Esophagus mucosa (tissue), 1 donor: ENCODE measurements around the gene RBM14. TPM values are rescaled to one million over a fixed set of nuclear protein-coding genes. Genes with fewer than 3 reads are reported as not detected.
"Not testable (repeated sequence)": the region's sequence is repeated elsewhere in the genome, so short reads cannot be mapped to it uniquely, and the experiment has no call there.

Source experiments
- ATAC-seq: fragments of 200-7000 bp; cut with Tn5 transposase; one replicate; pipeline ENCODE4 v1.9.1; 2020
- total RNA-seq: library from RNA; stranded (reverse); gene quantifications from one replicate; pipeline ENCODE4 v1.2.4, GENCODE V29; 2023
- donor health status: DM: yes; HTN: yes; CAD: no.

RBM14 gene
- 36.8 TPM for total RNA-seq

DNA sequence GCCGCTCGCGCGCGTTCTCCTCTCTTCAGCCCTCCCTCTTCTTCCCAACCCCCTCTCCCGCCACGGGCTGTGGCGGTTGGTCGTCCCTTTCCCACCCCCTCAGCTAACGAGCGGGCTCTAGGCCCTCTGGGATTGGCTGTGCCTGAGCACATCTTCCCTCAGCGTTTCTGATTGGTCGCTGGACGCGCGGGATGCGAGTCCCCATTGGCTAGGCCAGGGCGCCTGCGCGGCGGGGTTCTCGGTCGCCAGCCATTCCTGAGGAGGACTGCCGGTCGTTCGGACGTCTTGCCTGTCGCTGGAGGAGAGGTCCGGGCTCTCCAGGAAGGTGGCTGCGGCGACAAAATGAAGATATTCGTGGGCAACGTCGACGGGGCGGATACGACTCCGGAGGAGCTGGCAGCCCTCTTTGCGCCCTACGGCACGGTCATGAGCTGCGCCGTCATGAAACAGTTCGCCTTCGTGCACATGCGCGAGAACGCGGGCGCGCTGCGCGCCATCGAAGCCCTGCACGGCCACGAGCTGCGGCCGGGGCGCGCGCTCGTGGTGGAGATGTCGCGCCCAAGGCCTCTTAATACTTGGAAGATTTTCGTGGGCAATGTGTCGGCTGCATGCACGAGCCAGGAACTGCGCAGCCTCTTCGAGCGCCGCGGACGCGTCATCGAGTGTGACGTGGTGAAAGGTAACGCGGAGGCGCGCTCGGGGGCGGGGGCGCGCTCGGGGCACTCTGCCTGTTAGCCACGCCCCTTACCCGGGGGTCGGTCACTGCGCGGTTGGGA lies at the start of gene RBM14:
RBM14 (plus strand) TSS at position 252 of the 776 bp plus-strand sequence; CDS start at position 343, 91 bp downstream.
- peak; percentile 96 for ATAC-seq

DNA sequence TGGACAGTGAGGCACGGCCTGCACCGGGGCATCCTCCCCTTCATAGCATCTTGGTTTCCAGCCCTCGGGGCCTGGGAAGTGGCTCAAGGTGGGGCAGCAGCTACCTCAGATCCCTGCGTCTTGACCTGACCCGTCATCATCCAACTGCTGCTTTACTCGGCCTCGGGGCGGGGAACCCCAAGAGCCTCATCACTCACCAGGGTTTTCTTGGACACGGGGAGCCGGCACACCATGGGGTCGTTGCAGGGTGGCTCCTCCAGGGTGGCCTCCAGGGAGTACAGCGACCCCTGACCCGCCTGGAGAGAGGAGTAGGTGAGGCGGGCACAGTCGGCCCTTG lies 48.7 kb upstream of the RBM14 start:
- peak; percentile 7 for ATAC-seq

DNA sequence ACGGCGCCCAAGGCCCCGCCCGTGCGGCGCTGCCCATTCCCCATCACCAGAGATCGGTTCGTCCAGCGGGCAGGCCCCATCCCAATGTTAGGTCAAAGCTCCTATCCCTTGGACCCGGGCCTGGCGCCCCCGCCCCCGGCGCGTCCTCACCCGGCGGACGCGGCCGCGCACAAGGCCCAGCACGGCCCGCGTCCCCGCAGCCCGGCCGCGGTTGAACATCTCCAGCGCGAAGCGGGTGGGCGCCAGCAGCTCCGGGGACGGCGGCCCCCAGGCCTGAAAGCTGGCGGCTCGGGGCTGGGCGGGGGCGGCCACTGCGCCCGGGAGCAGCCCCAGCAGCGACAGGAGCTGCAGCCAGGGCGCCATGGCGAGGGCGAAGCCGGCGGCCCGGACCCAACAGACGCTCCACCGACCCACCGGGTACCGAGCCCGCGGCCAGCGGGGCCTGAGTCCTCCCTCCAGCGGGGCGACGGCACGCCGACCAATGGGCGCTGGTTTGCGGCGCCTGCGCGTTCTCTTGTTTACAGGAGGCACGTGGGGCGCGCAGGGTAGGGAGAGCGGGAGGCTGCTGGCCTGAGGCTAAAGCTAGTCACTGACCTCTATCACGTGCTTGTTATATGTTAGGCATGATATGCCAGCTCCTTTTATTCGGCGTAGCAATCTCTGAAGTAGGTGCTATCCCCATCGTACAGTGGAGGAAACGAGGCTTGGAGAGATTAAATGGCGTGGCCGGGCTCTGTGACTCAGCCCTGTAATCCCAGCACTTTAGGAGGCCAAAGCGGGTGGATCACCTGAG lies 48.1 kb upstream of the RBM14 start, which contains the start of gene CTSF:
CTSF (minus strand) TSS at position 483 of the 793 bp plus-strand sequence; CDS start at position 363, 120 bp downstream.
- ATAC-seq: peak; percentile 87

DNA sequence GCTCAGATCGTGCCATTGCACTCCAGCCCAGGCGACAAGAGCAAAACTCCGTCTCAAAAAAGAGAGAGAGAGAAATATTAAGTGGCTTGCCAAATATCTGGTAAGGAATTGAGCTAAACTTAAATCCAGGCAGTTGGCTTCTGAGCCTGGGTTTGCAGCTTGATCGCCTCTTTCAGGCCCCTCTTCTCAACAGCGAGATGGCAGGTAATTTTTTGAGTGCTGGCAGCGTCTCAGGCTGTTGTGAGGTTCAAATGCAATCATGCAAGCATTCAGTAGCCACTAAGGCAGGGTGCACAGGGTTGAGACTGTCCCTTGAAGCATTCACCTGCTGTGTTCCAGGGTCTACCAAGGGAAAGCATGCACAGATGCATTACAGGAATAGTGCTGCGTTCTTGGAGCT lies 47.4 kb upstream of the RBM14 start:
- no peak for ATAC-seq

DNA sequence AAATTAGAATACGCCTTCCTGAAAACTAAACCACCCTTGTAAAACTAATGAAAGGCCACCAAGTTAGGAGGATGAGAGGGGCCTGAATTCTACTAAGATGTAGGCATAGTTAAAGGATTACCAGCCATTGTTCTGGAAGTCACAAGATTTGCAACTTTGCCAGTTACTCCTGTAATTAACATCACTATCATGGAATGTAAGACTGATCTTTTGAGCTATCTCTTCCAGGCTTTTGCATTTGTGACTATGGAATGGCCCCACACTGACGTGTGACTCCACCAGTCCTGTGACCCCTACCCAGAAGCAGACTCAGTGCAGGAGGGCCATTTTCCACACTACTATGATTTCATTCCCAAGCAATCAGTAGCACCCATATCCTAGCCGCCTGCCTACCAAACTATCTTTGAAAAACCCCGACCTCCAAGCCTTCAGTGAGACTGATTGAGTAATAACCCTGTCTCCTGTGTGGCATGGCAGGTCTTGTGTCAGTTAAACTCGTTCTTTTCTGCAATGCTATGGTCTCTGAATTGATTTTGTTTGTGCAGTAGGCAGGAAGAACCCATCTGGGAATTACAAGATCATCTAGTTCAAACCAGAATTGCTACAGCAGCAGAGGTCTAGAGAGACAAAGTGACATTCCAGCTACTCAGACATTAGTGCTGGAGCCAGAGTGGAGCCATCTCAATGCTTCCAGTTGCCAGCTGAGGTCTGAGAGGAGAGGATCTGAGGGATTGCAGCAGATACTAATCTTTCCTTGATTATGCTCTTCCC lies 46.2 kb upstream of the RBM14 start:
- no peak for ATAC-seq

DNA sequence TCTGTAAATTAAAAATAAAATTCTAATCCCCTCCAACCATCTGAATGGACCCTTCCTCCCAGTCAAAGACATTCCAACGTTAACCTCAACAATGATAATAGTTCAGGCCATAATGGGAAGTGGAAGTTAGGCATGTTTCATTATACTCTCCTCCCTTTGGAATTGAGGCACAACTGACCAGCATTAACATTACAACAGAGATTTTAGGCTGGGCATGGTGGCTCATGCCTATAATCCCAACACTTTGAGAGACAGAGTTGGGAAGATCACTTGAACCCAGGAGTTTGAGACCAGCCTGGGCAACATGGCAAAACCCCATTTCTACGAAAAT lies 45.6 kb upstream of the RBM14 start:
- no peak for ATAC-seq

- ATAC-seq: peak; percentile 70
These were observed 37.3 kb upstream of the RBM14 start for GRCh38 chr11:66579017-66579606.

DNA sequence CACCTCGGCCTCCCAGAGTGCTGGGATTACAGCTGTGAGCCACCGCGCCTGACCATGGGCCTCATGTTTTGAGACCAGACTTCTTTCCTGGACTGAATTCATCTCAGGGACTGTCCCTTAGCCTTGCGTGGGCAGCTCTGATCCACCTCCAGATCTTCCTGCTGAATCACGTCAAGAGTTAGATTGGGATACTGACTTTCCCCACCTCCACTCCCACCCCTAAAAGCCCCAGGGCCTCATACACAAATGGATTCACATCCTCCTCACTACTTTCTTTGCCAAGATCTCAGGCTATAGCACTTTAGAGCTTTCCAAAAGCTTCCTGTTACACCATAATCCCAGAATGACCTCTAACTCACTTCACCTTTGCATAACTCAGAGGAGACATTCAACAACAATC lies 35.6 kb upstream of the RBM14 start:
- ATAC-seq: no peak

DNA sequence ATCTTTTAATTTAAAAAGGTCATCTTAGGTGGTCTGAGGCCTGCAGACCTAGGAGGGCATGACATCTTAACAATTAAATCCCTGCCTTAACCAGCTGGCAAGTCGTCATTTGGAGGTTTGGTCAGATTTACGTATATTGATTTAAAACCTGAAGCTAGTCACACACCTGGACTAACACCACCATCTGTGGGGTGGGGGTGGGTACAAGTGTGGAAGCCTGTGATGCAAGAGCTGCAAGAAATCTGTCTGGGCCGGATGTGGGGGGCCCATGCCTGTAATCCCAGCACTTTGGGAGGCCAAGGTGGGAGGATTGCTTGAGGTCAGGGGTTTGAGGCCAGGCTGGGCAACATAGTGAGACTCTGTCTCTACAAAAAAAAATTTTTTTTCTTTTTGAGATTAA lies 35.2 kb upstream of the RBM14 start:
- no peak for ATAC-seq

DNA sequence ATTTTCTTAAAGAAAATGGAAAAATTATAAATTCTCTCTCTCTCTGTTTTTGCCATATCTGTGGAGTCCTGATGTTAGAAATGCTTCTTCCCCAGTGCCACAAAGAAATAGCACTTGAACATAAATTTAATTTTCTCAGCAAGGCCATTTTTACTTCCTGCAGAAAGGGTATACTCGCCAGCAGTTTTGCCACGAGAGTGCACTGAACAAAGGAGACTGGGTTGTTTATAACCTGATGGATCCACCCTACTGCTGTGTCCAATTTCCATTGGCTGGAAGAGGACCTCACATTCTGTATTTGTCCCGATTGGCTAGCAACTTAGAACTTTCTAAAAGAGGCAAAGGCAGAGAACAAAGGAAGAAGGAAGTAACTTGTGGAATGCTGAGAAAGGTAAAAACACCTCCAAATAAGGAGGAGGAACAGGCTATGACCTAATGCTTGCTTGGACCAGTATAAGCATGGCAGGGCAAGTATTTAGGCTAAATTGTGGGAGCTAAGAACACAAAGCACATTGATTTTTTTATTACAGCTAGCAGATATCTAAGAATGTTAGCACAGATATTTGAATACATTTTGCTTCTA lies 33.8 kb upstream of the RBM14 start:
- ATAC-seq: not testable (repeated sequence)

DNA sequence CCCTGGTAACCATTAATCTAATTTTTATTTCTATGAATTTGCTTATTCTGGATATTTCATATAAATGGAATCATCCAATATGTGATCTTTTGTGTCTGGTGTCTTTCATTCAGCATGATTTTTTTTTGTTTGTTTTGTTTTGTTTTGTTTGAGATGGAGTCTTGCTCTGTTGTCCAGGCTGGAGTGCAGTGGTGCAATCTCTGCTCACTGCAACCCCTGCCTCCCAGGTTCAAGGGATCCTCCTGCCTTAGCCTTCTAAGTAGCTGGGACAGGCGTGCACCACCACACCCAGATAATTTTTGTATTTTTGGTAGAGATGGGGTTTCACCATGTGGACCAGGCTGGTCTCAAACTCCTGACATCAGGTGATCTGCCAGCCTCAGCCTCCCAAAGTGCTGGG lies 31.0 kb upstream of the RBM14 start:
- ATAC-seq: not testable (repeated sequence)

- ATAC-seq: no peak
These were observed 30.3 kb upstream of the RBM14 start for GRCh38 chr11:66586136-66586535.

DNA sequence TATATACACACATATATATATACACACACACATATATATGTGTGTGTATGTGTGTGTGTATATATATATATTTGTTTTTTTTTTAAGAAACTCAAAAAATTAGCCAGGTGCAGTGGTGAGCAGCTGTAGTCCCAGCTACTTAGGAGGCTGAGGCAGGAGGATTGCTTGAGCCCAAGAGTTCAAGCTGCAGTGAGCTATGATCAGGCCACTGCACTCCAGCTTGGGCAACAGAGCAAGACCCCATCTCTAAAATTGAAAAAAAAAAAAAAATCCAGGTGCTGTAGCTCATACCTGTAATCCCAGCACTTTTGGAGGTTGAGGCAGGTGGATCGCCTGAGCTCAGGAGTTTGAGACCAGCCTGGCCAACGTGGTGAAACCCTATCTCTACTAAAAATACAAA lies 27.1 kb upstream of the RBM14 start:
- not testable (repeated sequence) for ATAC-seq

DNA sequence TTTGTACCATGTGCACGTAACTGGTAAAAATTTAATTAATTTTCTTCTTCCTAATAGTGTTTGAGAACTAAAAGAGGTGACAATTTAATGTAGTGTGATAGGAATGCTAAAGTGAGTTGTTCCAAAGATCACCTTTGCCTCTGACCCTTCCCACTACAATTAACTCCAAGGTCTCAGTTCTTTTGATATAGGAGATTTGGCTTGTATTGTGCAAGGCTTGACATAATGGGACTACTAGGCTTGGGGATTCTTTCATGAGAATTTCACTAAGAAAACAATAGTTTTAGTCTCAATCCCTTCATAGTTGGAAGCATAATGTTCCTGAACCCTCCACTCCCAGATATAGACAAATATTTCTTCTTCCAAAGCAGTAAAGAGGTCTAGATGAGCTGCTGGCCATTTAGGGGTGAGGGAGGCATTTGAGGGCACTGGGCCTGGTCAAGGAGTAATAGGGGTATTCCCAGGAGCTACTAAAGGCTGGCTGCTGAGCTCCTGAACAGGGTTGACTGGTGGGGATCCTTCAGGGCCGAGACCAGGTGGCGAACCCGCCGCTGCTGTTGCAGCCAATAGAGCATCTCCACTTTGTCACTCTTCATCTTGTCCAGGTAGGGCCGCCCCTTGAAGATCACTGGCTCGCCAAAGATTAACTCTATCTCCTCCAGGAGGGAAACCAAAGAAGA lies 26.3 kb upstream of the RBM14 start:
- no peak for ATAC-seq

- ATAC-seq: no peak
These were observed 25.3 kb upstream of the RBM14 start for GRCh38 chr11:66591175-66591574.

DNA sequence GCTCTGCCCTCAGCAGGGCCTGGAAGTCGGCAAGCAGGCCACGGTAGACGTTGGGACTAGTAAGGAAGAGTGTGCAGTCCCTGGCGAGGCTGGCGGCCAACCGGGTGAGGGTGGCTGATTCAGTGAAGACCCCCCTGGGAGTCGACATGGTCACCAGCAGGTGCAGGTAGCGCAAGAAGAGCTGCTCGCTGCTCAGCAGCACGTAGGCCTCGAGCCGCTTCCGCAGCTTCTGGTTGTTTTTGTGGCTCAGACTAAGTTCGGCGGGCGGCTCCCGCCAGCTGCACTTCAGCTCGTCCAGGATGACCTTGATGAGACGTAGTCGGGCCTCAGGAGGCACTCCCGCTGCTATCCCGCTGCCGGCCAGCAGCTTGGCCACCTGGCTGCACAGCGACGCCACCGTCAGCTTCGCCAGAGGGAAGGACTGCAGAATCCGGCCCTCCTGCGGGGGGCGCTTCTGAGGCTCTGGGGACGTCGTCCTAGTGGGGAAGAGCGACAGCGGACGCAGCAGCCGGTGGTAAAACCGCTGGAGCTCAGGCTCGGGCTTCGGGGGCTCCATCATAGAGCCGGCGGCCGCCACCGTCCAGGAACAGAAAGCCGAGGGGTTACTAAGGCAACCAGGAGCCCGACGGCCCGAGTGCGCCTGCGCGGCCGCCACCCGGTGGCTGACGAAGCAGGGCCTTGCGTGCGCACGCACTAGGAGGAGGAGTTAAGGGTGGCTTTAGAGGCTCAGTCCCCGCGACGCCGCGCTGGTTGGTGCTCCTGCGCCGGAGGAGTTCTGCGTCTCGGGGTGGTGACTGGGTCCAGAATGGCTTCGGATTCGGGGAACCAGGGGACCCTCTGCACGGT lies 23.8 kb upstream of the RBM14 start, which contains the start of the genes CCDC87 and CCS:
CCDC87 (minus strand) TSS at position 607 of the 846 bp plus-strand sequence; CDS start at position 559, 48 bp downstream.
CCS (plus strand) TSS at position 729 of the 846 bp plus-strand sequence; CDS start at position 806, 77 bp downstream.
- peak; percentile 98 for ATAC-seq

DNA sequence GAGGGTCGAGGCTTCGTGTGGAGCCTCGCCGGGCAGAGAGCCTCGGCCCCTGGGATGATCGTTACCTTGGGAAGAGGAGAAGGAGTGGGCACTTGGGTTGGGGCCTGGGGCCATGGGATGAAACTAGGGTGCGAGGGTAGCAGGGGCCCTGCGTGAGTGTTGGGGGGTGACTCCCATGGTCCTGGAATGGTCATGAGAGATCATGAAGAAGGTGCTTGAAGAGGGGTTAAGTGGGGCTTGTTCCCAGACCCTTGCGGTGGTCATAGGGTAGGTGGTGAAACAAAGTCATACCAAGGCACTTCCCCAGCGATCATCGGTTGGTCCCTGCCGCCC lies 23.2 kb upstream of the RBM14 start:
- no peak for ATAC-seq

- no peak for ATAC-seq
These were observed 22.8 kb upstream of the RBM14 start for GRCh38 chr11:66593650-66594049.

DNA sequence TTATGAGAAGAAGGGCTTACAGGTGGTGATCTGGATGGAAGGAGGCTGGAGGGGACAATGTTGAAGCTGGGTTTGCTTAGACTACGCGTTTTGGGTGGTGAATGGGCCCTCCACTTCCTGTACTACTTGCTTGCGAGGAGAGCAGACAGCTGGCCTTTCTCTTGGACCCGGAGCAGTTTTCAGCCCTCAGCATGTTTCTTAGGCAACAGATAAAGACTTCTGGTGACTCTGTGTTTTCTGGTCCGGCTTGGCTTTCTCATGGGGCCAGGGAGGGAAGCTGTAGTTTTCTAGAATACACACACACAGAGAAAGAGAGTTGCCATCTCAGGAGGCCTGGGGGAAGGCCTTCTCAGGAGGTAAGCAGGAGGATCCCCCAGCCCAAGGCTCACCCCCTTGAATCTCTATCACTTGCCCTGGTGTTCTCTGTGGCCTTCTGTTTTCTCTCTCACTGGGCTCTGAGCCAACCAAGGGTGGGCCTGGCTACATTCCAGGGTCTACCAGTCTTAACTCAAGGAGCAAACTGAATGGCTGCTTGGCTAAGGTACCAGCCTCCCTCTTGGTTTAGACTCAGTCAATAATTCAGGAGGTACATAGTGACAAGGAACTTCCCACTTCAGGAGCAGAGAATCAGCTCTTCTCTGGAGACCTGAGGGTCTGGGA lies 21.1 kb upstream of the RBM14 start:
- no peak for ATAC-seq

- no peak for ATAC-seq
These were observed 17.4 kb upstream of the RBM14 start for GRCh38 chr11:66598993-66599392.
